Prostate gland (tissue), 2 donors: ENCODE measurements around the gene VAV1. TPM values are rescaled to one million over a fixed set of nuclear protein-coding genes. Genes with fewer than 3 reads are reported as not detected.

ENCODE experiments used
- DNase-seq: peaks from one replicate; pipeline ENCODE4 v3.0.0-alpha.2; 2019; ENCODE audit warnings: low spot score
- H3K27ac ChIP-seq, 2 donors: fragments of 200-600 bp; sonication (generic); 2 replicates each; pipeline ENCODE4 v1.5.1; 2017 to 2019
- H3K27me3 ChIP-seq: fragments of 200-600 bp; sonication (generic); replicated peaks from 2 replicates; pipeline ENCODE4 v1.5.1; 2019; ENCODE audit not compliant: insufficient read depth
- H3K36me3 ChIP-seq, 2 donors: fragments of 200-600 bp; sonication (generic); 1 replicate in 1 of 2; 2 replicates in 1 of 2; pipeline versions ENCODE4 v1.5.1 to v1.8.1; 2017 to 2019
- H3K4me1 ChIP-seq: fragments of 200-600 bp; sonication (generic); replicated peaks from 2 replicates; pipeline ENCODE4 v1.5.1; 2019
- H3K4me3 ChIP-seq, 2 donors: fragments of 200-600 bp; sonication (generic); 2 replicates each; pipeline ENCODE4 v1.5.1; 2017 to 2019
- H3K9me3 ChIP-seq: fragments of 200-600 bp; sonication (generic); 2 replicates; pipeline ENCODE4 v1.5.1; 2017
- CTCF ChIP-seq, 4 experiments: fragments of 200-600 bp in 2 of 4; fragments of 450-650 bp in 2 of 4; sonication (generic) in 2 of 4; IDR thresholded peaks; 1 replicate in 3 of 4; 2 replicates in 1 of 4; pipeline ENCODE4 v1.5.1; 2016 to 2019; ENCODE audit warnings: antibody characterized with exemption in 4 of 4, mild to moderate bottlenecking in 2 of 4, moderate library complexity in 2 of 4
- POLR2A ChIP-seq: fragments of 450-650 bp; IDR thresholded peaks from one replicate; pipeline ENCODE4 v1.6.1; 2016; ENCODE audit warnings: antibody characterized with exemption, mild to moderate bottlenecking
- POLR2AphosphoS5 ChIP-seq: sonication (generic); formaldehyde crosslinking; IDR thresholded peaks from one replicate; pipeline ENCODE4 v1.6.1; 2017; ENCODE audit warnings: antibody characterized with exemption
- WGBS: methylation state at CpG from one replicate; pipeline ENCODE4 v1.1.5; 2018; 5-methylcytosine and 5-hydroxymethylcytosine counted together
- intact Hi-C: fragments of 100-400 bp; cut with DNase I; formaldehyde crosslinking; loops from one replicate; pipeline ENCODE4 v1.14.2; 2022
- total RNA-seq, 2 donors: library from RNA; depleted of rRNA; stranded (reverse); fragments of >200 nt; gene quantifications; one replicate each; pipeline ENCODE4 v1.1.0, GENCODE V29; 2016

The VAV1 gene
- total RNA-seq, 2 donors from 2014 or later, result 3.6 to 4.8 TPM

- intact Hi-C loops, result no loop called here
- Histone ChIP-seq H3K27me3 (no peaks in the 10 kb centered on the region), H3K4me1 (no peaks in the 10 kb centered on the region), H3K36me3 (no peaks in the 10 kb centered on the region), H3K4me3 (no peak overlapping the region), H3K9me3 (no peaks in the 10 kb centered on the region), H3K27ac (no peak overlapping the region)
- no peak for DNase-seq
- WGBS, result 74% methylated on average over 10 of the region's 10 CpGs
- TF ChIP-seq CTCF (IDR thresholded peaks at IDR 0.05), result no peak
- TF ChIP-seq POLR2AphosphoS5, result no peak
- no peak for TF ChIP-seq POLR2A
Measured at GRCh38 chr19:6873708-6874431, 101.4 kb downstream of the VAV1 start.

GRCh38 chr19:6875218-6875617 is 102.7 kb downstream of the VAV1 start:
- intact Hi-C loops, result no loop called here
- no peak for TF ChIP-seq POLR2AphosphoS5
- no peak for TF ChIP-seq CTCF (IDR thresholded peaks at IDR 0.05)
- TF ChIP-seq POLR2A, result no peak
- H3K27ac ChIP-seq, result no peak overlapping the region
- no peaks in the 10 kb centered on the region for H3K9me3 ChIP-seq
- H3K4me1 ChIP-seq, result no peaks in the 10 kb centered on the region
- H3K36me3 ChIP-seq, result no peaks in the 10 kb centered on the region
- WGBS, result 82% methylated on average over 2 of the region's 2 CpGs
- no peak overlapping the region for H3K4me3 ChIP-seq
- DNase-seq, result no peak
- H3K27me3 ChIP-seq, result no peaks in the 10 kb centered on the region

- Histone ChIP-seq H3K4me3 (no peak overlapping the region), H3K36me3 (no peaks in the 10 kb centered on the region), H3K27ac (no peak overlapping the region), H3K9me3 (no peaks in the 10 kb centered on the region), H3K4me1 (no peaks in the 10 kb centered on the region), H3K27me3 (no peaks in the 10 kb centered on the region)
- intact Hi-C loops, result no loop called here
- TF ChIP-seq POLR2AphosphoS5 (no peak), POLR2A (no peak), CTCF (IDR thresholded peaks at IDR 0.05) (no peak)
- DNase-seq, result no peak
- WGBS, result 66% methylated on average over 7 of the region's 7 CpGs
Measured at GRCh38 chr19:6876748-6877147, 104.2 kb downstream of the VAV1 start.

- 85% methylated on average over 4 of the region's 4 CpGs for WGBS
Measured at GRCh38 chr19:6877766-6878165, 105.3 kb downstream of the VAV1 start.

More at GRCh38 chr19:6877766-6878165, 105.3 kb downstream of the VAV1 start:
- TF ChIP-seq POLR2AphosphoS5 (no peak), POLR2A (no peak), CTCF (IDR thresholded peaks at IDR 0.05) (no peak)
- no peak overlapping the region for H3K27ac ChIP-seq
- no peak for DNase-seq
- intact Hi-C loops, result no loop called here
- H3K9me3 ChIP-seq, result no peaks in the 10 kb centered on the region
- H3K36me3 ChIP-seq, result no peaks in the 10 kb centered on the region
- H3K4me3 ChIP-seq, result no peak overlapping the region
- H3K27me3 ChIP-seq, result no peaks in the 10 kb centered on the region
- no peaks in the 10 kb centered on the region for H3K4me1 ChIP-seq
